ENCODE results near the gene NUP93. TPM values are rescaled to one million over a fixed set of nuclear protein-coding genes. Genes with fewer than 3 reads are reported as not detected.
A peak's percentile ranks its signal among the peaks of the same experiment; 100 is the strongest.

Gene NUP93
- total and polyA plus RNA-seq, 2 of the 8 experiments (the other 6 are each of a cell fraction or from before 2014, with no cell fraction given), result 147 to 201 TPM

DNA sequence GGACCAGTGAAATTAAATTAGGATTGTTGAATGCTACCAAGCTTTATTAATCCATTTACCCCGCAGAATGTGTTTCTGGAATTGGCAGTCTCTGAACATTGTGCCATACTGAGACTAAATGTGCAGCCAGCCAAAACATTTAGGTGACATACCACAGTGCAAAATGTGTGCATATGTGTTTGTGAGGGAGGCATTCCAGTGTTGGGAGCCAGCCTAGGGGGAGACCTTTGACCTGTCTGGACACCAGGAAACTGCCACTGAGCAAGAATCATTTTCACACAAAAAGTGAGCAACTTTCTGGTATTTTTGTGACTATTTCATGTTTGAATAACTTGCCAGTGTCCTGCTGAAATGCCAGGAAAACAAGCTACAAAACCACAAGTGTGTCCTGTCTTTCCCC is 70.4 kb downstream of the NUP93 start:
- H2BK5ac ChIP-seq (ENCODE audit: low read depth, low read length), result no peak overlapping the region
- H4K5ac ChIP-seq (ENCODE audit: insufficient read length, low read depth, low read length), result no peak overlapping the region
- H2BK20ac ChIP-seq (ENCODE audit: low read length), result no peak overlapping the region
- no peak overlapping the region for H3K23ac ChIP-seq (ENCODE audit: insufficient read length)
- H3K27me3 ChIP-seq (replicated peaks in 1 of 4; ENCODE audit: control insufficient read depth in 3 of 4, extremely low read depth in 1 of 4, insufficient read depth in 3 of 4, low read length in 3 of 4), result no peaks in the 10 kb centered on the region
- H3K4me1 ChIP-seq (replicated peaks in 1 of 4; ENCODE audit: control insufficient read depth in 3 of 4, insufficient read depth in 4 of 4, low read length in 3 of 4), result peaks cover 0 to 2% (median 0%) of the 10 kb centered on the region in 4 experiments; a peak in 1 of 7 replicates
- H2BK15ac ChIP-seq (ENCODE audit: low read length), result peak overlapping the region; percentile 18; the same call in 1 of the 2 replicates
- H2BK120ac ChIP-seq (replicated peaks; ENCODE audit: low read depth, low read length), result no peak overlapping the region
- H3K23me2 ChIP-seq (ENCODE audit: low read depth, low read length), result no peaks in the 10 kb centered on the region
- no peak overlapping the region for H3K9ac ChIP-seq (replicated peaks in 1 of 4; ENCODE audit: extremely low read depth in 1 of 4, low read depth in 3 of 4, low read length in 3 of 4)
- peaks cover 0 to 4% (median under 1%) of the 10 kb centered on the region in 4 experiments; a peak in 3 of 8 replicates for H3K36me3 ChIP-seq (ENCODE audit: control insufficient read depth in 2 of 4, insufficient read depth in 4 of 4, low read length in 3 of 4)
- no peak overlapping the region for H3K4me2 ChIP-seq (ENCODE audit: insufficient read depth in 1 of 2, low read depth in 2 of 2, low read length in 2 of 2)
- H4K20me1 ChIP-seq (replicated peaks in 1 of 2; ENCODE audit: control insufficient read depth in 1 of 2, insufficient read depth in 2 of 2, low read length in 2 of 2), result peaks cover 0 to under 1% of the 10 kb centered on the region in 2 experiments
- CTCF ChIA-PET (ENCODE audit: partially characterized antibody), result interaction anchor here (2.5 kb wide), 1 partner anchor 11 kb away, joined by 10 read pairs; no protein-coding TSS in a partner anchor
- H3K4me3 ChIP-seq (ENCODE audit: extremely low read depth in 1 of 4, insufficient read depth in 2 of 4, low read depth in 3 of 4, low read length in 4 of 4), result no peak overlapping the region
- no peak overlapping the region for H3K56ac ChIP-seq (replicated peaks; ENCODE audit: insufficient read length, low read depth, low read length)
- 90% methylated on average over 1 of the region's 1 CpG; no CpG with 5 or more reads in 1 of the 2 experiments for WGBS, 2 experiments (ENCODE audit: extremely low coverage in 1 of 2, insufficient coverage in 1 of 2, insufficient read length in 1 of 2, insufficient replicate concordance in 2 of 2, low coverage in 1 of 2, low lambda C conversion rate in 2 of 2, missing lambda C conversion rate in 1 of 2)
- no peak overlapping the region for H2AFZ ChIP-seq (ENCODE audit: low read length)
- H3K18ac ChIP-seq (ENCODE audit: extremely low read depth, low read length), result no peak overlapping the region
- no peak overlapping the region for H3K27ac ChIP-seq (ENCODE audit: low read depth, low read length)
- H2AK5ac ChIP-seq (ENCODE audit: low read depth, low read length), result no peak overlapping the region
- no peak overlapping the region for H2BK12ac ChIP-seq (ENCODE audit: low read depth, low read length)
- no peak overlapping the region for H3K14ac ChIP-seq (ENCODE audit: insufficient read length)
- H4K8ac ChIP-seq (ENCODE audit: extremely low read depth, insufficient read depth, low read length), result no peak overlapping the region
- POLR2A ChIA-PET (ENCODE audit: partially characterized antibody), result no interaction called here
- DNase-seq (ENCODE audit: low read depth in 1 of 2, low spot score in 2 of 2) (no peak), FAIRE-seq (no peak)
- H3K79me1 ChIP-seq (ENCODE audit: low read depth, low read length), result no peaks in the 10 kb centered on the region
- no peaks in the 10 kb centered on the region for H3K9me3 ChIP-seq (ENCODE audit: insufficient read depth in 2 of 2, low read depth in 1 of 2, low read length in 1 of 2)
- H3K4ac ChIP-seq (replicated peaks; ENCODE audit: insufficient read length, low read depth, low read length), result no peak overlapping the region
- peaks cover 0 to 5% of the 10 kb centered on the region in 2 experiments; a peak in 2 of 4 replicates for H3K79me2 ChIP-seq (ENCODE audit: control insufficient read depth in 1 of 2, insufficient read depth in 2 of 2, low read length in 2 of 2)
- H4K91ac ChIP-seq (replicated peaks; ENCODE audit: insufficient read length, low read length), result no peak overlapping the region
- no peak for TF ChIP-seq EP300 (IDR thresholded peaks at IDR 0.05; ENCODE audit: borderline replicate concordance in 1 of 2, low read depth in 2 of 2, low read length in 2 of 2)
- TF ChIP-seq RXRA (IDR thresholded peaks at IDR 0.05; ENCODE audit: insufficient read depth, low read depth, low read length), result no peak
- no peak for TF ChIP-seq SRF (IDR thresholded peaks at IDR 0.05; ENCODE audit: low read depth, low read length)
- TF ChIP-seq, protein P1, sequence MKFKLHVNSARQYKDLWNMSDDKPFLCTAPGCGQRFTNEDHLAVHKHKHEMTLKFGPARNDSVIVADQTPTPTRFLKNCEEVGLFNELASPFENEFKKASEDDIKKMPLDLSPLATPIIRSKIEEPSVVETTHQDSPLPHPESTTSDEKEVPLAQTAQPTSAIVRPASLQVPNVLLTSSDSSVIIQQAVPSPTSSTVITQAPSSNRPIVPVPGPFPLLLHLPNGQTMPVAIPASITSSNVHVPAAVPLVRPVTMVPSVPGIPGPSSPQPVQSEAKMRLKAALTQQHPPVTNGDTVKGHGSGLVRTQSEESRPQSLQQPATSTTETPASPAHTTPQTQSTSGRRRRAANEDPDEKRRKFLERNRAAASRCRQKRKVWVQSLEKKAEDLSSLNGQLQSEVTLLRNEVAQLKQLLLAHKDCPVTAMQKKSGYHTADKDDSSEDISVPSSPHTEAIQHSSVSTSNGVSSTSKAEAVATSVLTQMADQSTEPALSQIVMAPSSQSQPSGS (IDR thresholded peaks at IDR 0.05; ENCODE audit: low read length), result no peak
- no peak for TF ChIP-seq SUZ12 (IDR thresholded peaks at IDR 0.05; ENCODE audit: low read length)
- TF ChIP-seq EZH2 (IDR thresholded peaks at IDR 0.05; ENCODE audit: low read depth, low read length, severe bottlenecking), result no peak
- no peak for TF ChIP-seq POLR2AphosphoS5 (IDR thresholded peaks at IDR 0.05; ENCODE audit: low read depth, low read length)
- TF ChIP-seq, protein P2, sequence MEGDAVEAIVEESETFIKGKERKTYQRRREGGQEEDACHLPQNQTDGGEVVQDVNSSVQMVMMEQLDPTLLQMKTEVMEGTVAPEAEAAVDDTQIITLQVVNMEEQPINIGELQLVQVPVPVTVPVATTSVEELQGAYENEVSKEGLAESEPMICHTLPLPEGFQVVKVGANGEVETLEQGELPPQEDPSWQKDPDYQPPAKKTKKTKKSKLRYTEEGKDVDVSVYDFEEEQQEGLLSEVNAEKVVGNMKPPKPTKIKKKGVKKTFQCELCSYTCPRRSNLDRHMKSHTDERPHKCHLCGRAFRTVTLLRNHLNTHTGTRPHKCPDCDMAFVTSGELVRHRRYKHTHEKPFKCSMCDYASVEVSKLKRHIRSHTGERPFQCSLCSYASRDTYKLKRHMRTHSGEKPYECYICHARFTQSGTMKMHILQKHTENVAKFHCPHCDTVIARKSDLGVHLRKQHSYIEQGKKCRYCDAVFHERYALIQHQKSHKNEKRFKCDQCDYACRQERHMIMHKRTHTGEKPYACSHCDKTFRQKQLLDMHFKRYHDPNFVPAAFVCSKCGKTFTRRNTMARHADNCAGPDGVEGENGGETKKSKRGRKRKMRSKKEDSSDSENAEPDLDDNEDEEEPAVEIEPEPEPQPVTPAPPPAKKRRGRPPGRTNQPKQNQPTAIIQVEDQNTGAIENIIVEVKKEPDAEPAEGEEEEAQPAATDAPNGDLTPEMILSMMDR (IDR thresholded peaks at IDR 0.05; ENCODE audit: control extremely low read depth in 1 of 3, insufficient read depth in 1 of 3, low read depth in 1 of 3, low read length in 3 of 3), result no peak
- no peak for TF ChIP-seq SP2 (IDR thresholded peaks at IDR 0.05; ENCODE audit: low read length)

Data from H1 (cell line).